GM21825 (cell line): ENCODE measurements around the gene RELN.
A peak's percentile ranks its signal among the peaks of the same experiment; 100 is the strongest.
"Not testable (repeated sequence)": the region's sequence is repeated elsewhere in the genome, so short reads cannot be mapped to it uniquely, and the experiment has no call there.

Source experiments
- ATAC-seq: cut with Tn5 transposase; IDR thresholded peaks from one replicate; pipeline ENCODE4 v1.9.1; 2021; ENCODE audit warnings: mild to moderate bottlenecking, moderate library complexity; ENCODE audit not compliant: unreplicated experiment

Gene RELN

GRCh38 chr7:103989200-103989784 is at the start of gene RELN:
TSS of gene RELN (minus strand) at chr7:103989658. CDS start at chr7:103989356, 302 bp downstream.
- ATAC-seq = no peak

GRCh38 chr7:104038136-104038535 is 48.7 kb upstream of the RELN start:
- ATAC-seq = no peak

GRCh38 chr7:104036889-104037288 is 47.4 kb upstream of the RELN start:
- ATAC-seq = not testable (repeated sequence)

GRCh38 chr7:104035351-104035750 is 45.9 kb upstream of the RELN start:
- no peak for ATAC-seq

GRCh38 chr7:104034679-104035078 is 45.2 kb upstream of the RELN start:
- no peak for ATAC-seq

- no peak for ATAC-seq
Observed at GRCh38 chr7:104033837-104034236, 44.4 kb upstream of the RELN start.

GRCh38 chr7:104032486-104032885 is 43.0 kb upstream of the RELN start:
- ATAC-seq = no peak

- no peak for ATAC-seq
Observed at GRCh38 chr7:104029765-104030164, 40.3 kb upstream of the RELN start.

- no peak for ATAC-seq
Observed at GRCh38 chr7:104024632-104025031, 35.2 kb upstream of the RELN start.

- ATAC-seq = no peak
Observed at GRCh38 chr7:104023100-104023499, 33.6 kb upstream of the RELN start.

- ATAC-seq = no peak
Observed at GRCh38 chr7:104018425-104018824, 29.0 kb upstream of the RELN start.

- ATAC-seq = no peak
Observed at GRCh38 chr7:104017001-104017400, 27.5 kb upstream of the RELN start.

GRCh38 chr7:104012835-104013234 is 23.4 kb upstream of the RELN start:
- no peak for ATAC-seq

GRCh38 chr7:104011829-104012228 is 22.4 kb upstream of the RELN start:
- ATAC-seq = no peak

GRCh38 chr7:104010052-104010909 is 20.8 kb upstream of the RELN start:
- no peak for ATAC-seq

- ATAC-seq = no peak
Observed at GRCh38 chr7:104008107-104008506, 18.6 kb upstream of the RELN start.

GRCh38 chr7:104007614-104008013 is 18.2 kb upstream of the RELN start:
- no peak for ATAC-seq

- ATAC-seq = no peak
Observed at GRCh38 chr7:104005197-104005596, 15.7 kb upstream of the RELN start.

- peak; percentile 73 for ATAC-seq
Observed at GRCh38 chr7:103996639-103997038, 7.2 kb upstream of the RELN start.

- ATAC-seq = no peak
Observed at GRCh38 chr7:103996017-103996551, 6.6 kb upstream of the RELN start.

GRCh38 chr7:103995554-103995953 is 6.1 kb upstream of the RELN start:
- ATAC-seq = no peak

- ATAC-seq = no peak
Observed at GRCh38 chr7:103993551-103993950, 4.1 kb upstream of the RELN start.
